ENCODE results near the gene SFRP5. TPM values are rescaled to one million over a fixed set of nuclear protein-coding genes. Genes with fewer than 3 reads are reported as not detected.

Gene SFRP5
- total and polyA plus RNA-seq, 7 donors, result 0.46 to 24.6 (median 9.9) TPM

DNA sequence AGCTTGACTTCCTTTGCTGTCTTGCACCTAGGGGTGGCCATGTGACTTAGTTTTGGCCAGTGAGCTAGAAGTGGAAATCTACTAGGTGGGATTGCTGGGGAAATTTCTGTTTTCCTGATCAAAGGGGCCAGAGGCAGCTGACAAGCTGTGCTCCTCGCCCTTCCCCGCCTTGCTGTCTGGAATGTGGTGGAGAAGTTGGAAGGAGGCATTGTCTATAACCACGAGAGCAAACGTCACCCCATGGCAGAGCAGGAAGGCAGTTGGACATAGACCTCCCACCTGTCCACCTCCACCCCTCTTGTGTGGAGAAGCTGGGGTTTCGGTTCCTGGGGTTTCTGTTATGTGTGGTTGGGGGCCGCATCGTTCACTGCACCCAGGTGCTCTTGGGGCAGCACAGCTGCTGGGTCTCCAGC, 7.3 kb downstream of the SFRP5 start:
- 44 to 58% methylated on average over 7 of the region's 7 CpGs for WGBS, 2 donors
- Histone ChIP-seq H3K27me3 (peaks cover 0 to 8% (median 2%) of the 10 kb centered on the region in 3 donors), H3K4me1 (no peaks in the 10 kb centered on the region), H3K9me3 (no peaks in the 10 kb centered on the region), H3K36me3 (peaks cover 5 to 20% (median 9%) of the 10 kb centered on the region in 4 donors), H3K27ac (peak overlapping the region in 2 of 4 donors; percentile 31 to 60), H3K4me3 (no peak overlapping the region)
- DNase-seq, result no peak
- intact Hi-C loops (cut with DNase I), result no loop called here
- TF ChIP-seq EP300 (IDR thresholded peaks at IDR 0.05) (no peak), POLR2A (IDR thresholded peaks at IDR 0.05) (no peak), POLR2AphosphoS5 (IDR thresholded peaks at IDR 0.05) (no peak)
- TF ChIP-seq, protein P1, sequence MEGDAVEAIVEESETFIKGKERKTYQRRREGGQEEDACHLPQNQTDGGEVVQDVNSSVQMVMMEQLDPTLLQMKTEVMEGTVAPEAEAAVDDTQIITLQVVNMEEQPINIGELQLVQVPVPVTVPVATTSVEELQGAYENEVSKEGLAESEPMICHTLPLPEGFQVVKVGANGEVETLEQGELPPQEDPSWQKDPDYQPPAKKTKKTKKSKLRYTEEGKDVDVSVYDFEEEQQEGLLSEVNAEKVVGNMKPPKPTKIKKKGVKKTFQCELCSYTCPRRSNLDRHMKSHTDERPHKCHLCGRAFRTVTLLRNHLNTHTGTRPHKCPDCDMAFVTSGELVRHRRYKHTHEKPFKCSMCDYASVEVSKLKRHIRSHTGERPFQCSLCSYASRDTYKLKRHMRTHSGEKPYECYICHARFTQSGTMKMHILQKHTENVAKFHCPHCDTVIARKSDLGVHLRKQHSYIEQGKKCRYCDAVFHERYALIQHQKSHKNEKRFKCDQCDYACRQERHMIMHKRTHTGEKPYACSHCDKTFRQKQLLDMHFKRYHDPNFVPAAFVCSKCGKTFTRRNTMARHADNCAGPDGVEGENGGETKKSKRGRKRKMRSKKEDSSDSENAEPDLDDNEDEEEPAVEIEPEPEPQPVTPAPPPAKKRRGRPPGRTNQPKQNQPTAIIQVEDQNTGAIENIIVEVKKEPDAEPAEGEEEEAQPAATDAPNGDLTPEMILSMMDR (IDR thresholded peaks at IDR 0.05), result no peak

DNA sequence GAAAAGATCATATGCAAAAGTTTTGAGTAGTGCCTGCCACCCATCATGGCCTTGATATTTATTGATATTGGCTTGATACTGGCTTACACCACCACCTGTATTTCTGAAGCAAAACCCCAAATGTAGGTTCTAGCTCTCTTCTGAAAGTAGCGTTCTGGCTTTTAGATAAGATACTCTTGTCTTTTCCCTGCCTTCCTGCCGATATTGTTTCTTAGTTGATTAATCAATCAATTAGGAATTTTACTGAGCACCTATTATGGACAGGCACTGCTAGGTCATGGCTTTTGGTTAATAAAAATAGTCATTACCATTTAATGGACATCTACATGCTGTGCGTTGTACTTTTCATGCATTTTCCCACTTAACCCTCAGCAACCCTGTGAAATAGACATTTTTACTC, 7.9 kb downstream of the SFRP5 start:
- 97 to 98% methylated on average over 3 of the region's 3 CpGs for WGBS, 2 donors
- no peaks in the 10 kb centered on the region for H3K4me1 ChIP-seq
- peaks cover 0 to 3% (median 0%) of the 10 kb centered on the region in 3 donors for H3K27me3 ChIP-seq
- no peak overlapping the region for H3K4me3 ChIP-seq
- peaks cover 7 to 26% (median 14%) of the 10 kb centered on the region in 4 donors for H3K36me3 ChIP-seq
- peak overlapping the region in 2 of 4 donors; percentile 31 to 60 for H3K27ac ChIP-seq
- no peak for TF ChIP-seq POLR2AphosphoS5 (IDR thresholded peaks at IDR 0.05)
- TF ChIP-seq POLR2A (IDR thresholded peaks at IDR 0.05), result no peak
- TF ChIP-seq, protein P1 (IDR thresholded peaks at IDR 0.05), result no peak
- TF ChIP-seq EP300 (IDR thresholded peaks at IDR 0.05), result no peak
- DNase-seq, result no peak
- no peaks in the 10 kb centered on the region for H3K9me3 ChIP-seq
- intact Hi-C loops (cut with DNase I), result no loop called here

DNA sequence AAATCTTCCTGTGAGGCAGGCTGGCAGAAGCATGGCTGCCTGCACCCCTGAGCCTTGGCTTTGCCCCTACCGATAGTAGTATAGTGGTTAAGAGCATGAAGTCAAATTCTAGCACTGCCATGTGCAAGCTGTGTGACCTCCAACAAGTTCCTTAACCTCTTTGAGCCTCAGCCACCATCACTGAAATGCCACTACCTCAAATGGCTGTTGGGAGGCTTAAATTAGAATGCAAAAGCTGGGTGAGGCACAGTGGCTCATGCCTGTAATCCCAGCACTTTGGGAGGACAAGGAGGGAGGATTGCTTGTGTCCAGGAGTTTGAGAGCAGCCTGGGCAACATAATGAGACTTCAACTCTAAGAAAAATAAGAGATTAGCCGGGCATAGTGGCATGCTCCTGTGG, 8.4 kb downstream of the SFRP5 start:
- peak overlapping the region in 2 of 4 donors; percentile 42 to 60 for H3K27ac ChIP-seq
- 91 to 92% methylated on average over 2 of the region's 2 CpGs for WGBS, 2 donors
- intact Hi-C loops (cut with DNase I), result no loop called here

DNA sequence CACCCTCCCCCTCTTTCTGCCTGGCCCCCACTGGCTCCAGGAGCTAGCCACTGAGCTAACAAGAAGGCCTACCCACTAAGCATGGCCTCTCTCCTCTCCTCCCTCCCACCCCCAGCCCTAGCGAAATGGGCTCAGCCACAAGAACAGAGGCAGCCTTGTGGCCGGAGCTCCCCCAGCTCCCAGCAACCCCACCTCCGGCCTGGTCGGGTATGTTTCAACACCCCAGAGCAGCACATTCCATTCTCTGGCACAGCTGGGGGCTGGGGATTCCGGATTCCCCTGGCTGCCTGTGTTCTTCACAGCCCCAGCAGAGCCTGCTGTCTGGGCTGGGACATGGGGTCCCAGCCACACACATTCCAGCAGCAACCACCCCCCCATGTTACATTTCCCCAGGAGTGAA, 9.0 kb downstream of the SFRP5 start:
- WGBS, 2 donors, result 80 to 87% methylated on average over 5 of the region's 5 CpGs
- Histone ChIP-seq H3K27ac (peak overlapping the region; percentile 11 to 58 (median 32)), H3K36me3 (peaks cover 7 to 34% (median 16%) of the 10 kb centered on the region in 4 donors), H3K4me1 (no peaks in the 10 kb centered on the region), H3K27me3 (peaks cover 0 to 3% (median 0%) of the 10 kb centered on the region in 3 donors), H3K9me3 (no peaks in the 10 kb centered on the region), H3K4me3 (no peak overlapping the region)
- TF ChIP-seq POLR2AphosphoS5 (IDR thresholded peaks at IDR 0.05), result peak; percentile 15 to 49 (median 23)
- no peak for TF ChIP-seq POLR2A (IDR thresholded peaks at IDR 0.05)
- TF ChIP-seq, protein P1 (IDR thresholded peaks at IDR 0.05), result no peak
- TF ChIP-seq EP300 (IDR thresholded peaks at IDR 0.05), result peak in 1 of 4 donors; percentile 46
- intact Hi-C loops (cut with DNase I), result no loop called here
- DNase-seq, result peak; percentile 83

More for the DNA sequence above, 8.4 kb downstream of the SFRP5 start:
- TF ChIP-seq POLR2AphosphoS5 (IDR thresholded peaks at IDR 0.05) (no peak), POLR2A (IDR thresholded peaks at IDR 0.05) (no peak), EP300 (IDR thresholded peaks at IDR 0.05) (no peak)
- TF ChIP-seq, protein P1 (IDR thresholded peaks at IDR 0.05), result no peak
- H3K36me3 ChIP-seq, result peaks cover 7 to 30% (median 16%) of the 10 kb centered on the region in 4 donors
- no peak overlapping the region for H3K4me3 ChIP-seq
- H3K9me3 ChIP-seq, result no peaks in the 10 kb centered on the region
- DNase-seq, result no peak
- H3K27me3 ChIP-seq, result peaks cover 0 to 3% (median 0%) of the 10 kb centered on the region in 3 donors
- H3K4me1 ChIP-seq, result no peaks in the 10 kb centered on the region

DNA sequence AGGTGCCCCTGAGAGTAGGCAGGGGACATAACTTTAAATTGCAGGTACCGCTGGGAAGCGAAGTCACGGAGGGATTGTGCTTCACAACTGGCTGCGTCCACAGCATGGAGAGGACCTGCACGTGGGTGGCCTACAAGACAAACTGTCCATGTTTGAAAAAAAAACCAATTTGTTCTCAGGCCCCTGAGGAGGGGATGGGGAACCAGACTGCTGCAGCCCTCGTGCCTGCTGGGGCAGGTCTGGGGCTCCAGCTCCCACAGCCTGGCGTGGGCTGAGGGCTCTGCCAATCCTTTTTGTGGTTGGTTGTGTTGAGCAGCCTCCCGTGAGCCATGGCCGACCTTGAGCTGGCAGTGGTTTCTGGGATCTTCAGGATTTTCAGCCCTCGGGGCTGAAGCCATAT, 9.7 kb downstream of the SFRP5 start:
- no peak for DNase-seq
- peak overlapping the region; percentile 11 to 58 (median 36) for H3K27ac ChIP-seq

More for the DNA sequence above, 9.7 kb downstream of the SFRP5 start:
- 91 to 94% methylated on average over 10 of the region's 10 CpGs for WGBS, 2 donors
- Histone ChIP-seq H3K9me3 (no peaks in the 10 kb centered on the region), H3K36me3 (peaks cover 7 to 42% (median 24%) of the 10 kb centered on the region in 4 donors), H3K27me3 (no peaks in the 10 kb centered on the region), H3K4me3 (no peak overlapping the region), H3K4me1 (no peaks in the 10 kb centered on the region)
- TF ChIP-seq POLR2AphosphoS5 (IDR thresholded peaks at IDR 0.05) (no peak), POLR2A (IDR thresholded peaks at IDR 0.05) (no peak), EP300 (IDR thresholded peaks at IDR 0.05) (no peak)
- TF ChIP-seq, protein P1 (IDR thresholded peaks at IDR 0.05), result no peak
- intact Hi-C loops (cut with DNase I), result no loop called here

Data from sigmoid colon (tissue), 7 donors.